Subcutaneous abdominal adipose tissue (tissue), 5 donors: ENCODE results near the gene CXCR4.
"Not testable (repeated sequence)": the region's sequence is repeated elsewhere in the genome, so short reads cannot be mapped to it uniquely, and the experiment has no call there.

Experiments
- H3K27ac ChIP-seq: one replicate; pipeline ENCODE4 v1.7.0; 2013; ENCODE audit warnings: low read depth, mild to moderate bottlenecking, inconsistent platforms, low read length, moderate library complexity
- H3K27me3 ChIP-seq, 5 donors: one replicate each; pipeline ENCODE4 v1.7.0; 2013; ENCODE audit warnings: low read length in 5 of 5, inconsistent platforms in 1 of 5; ENCODE audit not compliant: control insufficient read depth in 5 of 5, insufficient read depth in 4 of 5
- H3K36me3 ChIP-seq, 5 donors: one replicate each; pipeline ENCODE4 v1.7.0; 2013; ENCODE audit warnings: low read length in 5 of 5; ENCODE audit not compliant: control insufficient read depth in 5 of 5, insufficient read depth in 5 of 5
- H3K4me1 ChIP-seq, 5 donors: one replicate each; pipeline ENCODE4 v1.7.0; 2013; ENCODE audit warnings: low read length in 5 of 5, mild to moderate bottlenecking in 3 of 5, moderate library complexity in 1 of 5; ENCODE audit not compliant: control insufficient read depth in 5 of 5, insufficient read depth in 5 of 5
- H3K4me3 ChIP-seq, 5 donors: one replicate each; pipeline ENCODE4 v1.7.0; 2013; ENCODE audit warnings: low read length in 5 of 5, low read depth in 1 of 5
- H3K9ac ChIP-seq, 5 donors: one replicate each; pipeline ENCODE4 v1.7.0; 2013; ENCODE audit warnings: low read length in 5 of 5, mild to moderate bottlenecking in 4 of 5, moderate library complexity in 3 of 5
- H3K9me3 ChIP-seq, 5 donors: one replicate each; pipeline ENCODE4 v1.7.0; 2013; ENCODE audit warnings: low read length in 5 of 5; ENCODE audit not compliant: control insufficient read depth in 5 of 5
- donor health status: healthy.
- donor health status: healthy.
- donor health status: healthy.
- donor health status: healthy.
- donor health status: healthy.

CXCR4 gene

DNA sequence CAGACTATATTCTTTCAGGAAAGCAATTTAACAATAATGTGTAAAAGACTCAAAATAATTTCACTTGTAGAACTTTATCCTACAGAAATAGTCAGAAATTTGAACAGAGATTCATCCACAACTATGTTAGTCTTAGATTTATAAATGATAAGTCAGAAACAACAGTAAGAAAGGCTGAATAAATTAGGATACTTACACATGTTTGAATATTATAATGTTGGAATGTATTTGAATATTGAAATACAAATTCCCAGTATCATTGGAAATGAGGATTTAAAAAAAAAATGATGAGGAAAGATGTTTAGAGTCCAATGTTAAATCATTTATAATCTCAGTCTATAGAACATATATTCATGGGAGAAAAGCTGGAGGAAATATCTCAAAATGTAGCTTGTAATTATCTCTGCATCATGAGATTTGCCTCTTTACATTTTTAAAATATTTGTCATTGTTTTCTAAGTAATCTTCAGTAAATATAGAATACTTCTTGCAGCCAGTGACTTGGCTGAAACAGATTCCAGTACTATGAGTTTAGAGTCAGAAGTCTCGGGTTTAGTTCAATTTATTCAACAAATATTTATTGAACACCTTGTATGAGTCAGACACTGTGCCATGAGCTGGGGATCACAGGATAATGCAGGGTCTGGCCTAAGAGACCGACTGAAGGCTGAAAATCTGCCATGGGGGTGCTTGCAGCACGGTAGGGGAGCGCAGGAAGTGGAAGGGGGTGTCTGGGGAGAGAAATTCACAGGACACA lies 32.3 kb downstream of the CXCR4 start:
- Histone ChIP-seq H3K4me1 (no peaks in the 10 kb centered on the region), H3K27me3 (no peaks in the 10 kb centered on the region), H3K9ac (no peak overlapping the region), H3K4me3 (no peak overlapping the region), H3K36me3 (no peaks in the 10 kb centered on the region), H3K9me3 (no peaks in the 10 kb centered on the region), H3K27ac (no peak overlapping the region)

DNA sequence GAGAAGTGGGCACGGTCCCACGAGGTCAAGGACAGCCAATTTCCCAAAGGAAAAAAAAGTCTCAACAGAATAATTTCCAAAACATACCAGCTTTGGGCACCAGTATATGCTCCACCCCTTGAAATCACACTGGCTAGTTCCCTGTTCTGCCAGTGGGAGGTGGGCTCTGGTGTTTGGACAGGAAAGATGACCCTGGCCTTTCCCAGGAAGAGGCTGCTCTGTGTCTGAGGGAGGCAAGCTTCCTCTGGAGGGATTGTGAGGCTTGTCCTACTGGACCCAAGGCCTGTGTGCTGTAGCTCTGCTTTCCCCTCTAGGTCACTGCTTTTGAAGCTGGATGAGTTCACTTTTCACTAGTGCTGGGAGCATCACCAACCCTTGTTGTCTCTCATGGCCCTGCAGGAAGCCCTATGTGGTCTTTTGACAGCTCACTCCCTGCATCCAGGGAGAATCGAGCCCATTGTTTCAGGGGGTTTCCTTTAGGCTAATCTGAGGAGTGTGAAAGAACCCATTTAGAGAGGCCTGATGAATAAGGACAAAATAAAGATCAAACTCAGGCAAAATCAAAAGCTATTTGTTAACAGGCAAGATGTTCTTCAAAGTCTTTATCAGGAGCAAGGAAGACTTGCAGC lies 36.3 kb downstream of the CXCR4 start:
- Histone ChIP-seq H3K4me1 (no peaks in the 10 kb centered on the region), H3K27ac (no peak overlapping the region), H3K36me3 (no peaks in the 10 kb centered on the region), H3K4me3 (no peak overlapping the region), H3K27me3 (no peaks in the 10 kb centered on the region), H3K9ac (no peak overlapping the region), H3K9me3 (peaks cover 0 to 13% (median 0%) of the 10 kb centered on the region in 5 donors)

DNA sequence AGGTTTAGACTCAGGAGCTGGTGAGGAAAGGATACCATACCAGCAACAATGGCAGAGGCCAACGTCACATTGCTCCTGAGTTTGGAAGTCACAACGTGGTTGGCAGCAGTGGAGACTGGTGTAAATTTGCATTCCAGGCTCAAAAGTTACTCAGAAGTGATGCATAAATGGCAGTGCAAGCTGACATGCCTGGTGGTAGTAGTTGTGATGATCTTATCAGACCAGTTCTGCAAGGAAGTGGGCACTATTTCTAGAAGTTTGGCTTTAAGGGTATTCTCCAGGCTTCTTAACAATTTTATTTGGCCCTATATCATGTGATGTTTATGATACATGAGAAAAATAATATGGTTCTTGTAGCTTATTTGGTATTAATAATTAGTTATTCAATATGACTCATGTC lies 37.8 kb downstream of the CXCR4 start:
- Histone ChIP-seq H3K27ac (no peak overlapping the region), H3K36me3 (no peaks in the 10 kb centered on the region), H3K9me3 (peaks cover 0 to 13% (median 0%) of the 10 kb centered on the region in 5 donors), H3K4me1 (no peaks in the 10 kb centered on the region), H3K9ac (no peak overlapping the region), H3K4me3 (no peak overlapping the region), H3K27me3 (no peaks in the 10 kb centered on the region)

DNA sequence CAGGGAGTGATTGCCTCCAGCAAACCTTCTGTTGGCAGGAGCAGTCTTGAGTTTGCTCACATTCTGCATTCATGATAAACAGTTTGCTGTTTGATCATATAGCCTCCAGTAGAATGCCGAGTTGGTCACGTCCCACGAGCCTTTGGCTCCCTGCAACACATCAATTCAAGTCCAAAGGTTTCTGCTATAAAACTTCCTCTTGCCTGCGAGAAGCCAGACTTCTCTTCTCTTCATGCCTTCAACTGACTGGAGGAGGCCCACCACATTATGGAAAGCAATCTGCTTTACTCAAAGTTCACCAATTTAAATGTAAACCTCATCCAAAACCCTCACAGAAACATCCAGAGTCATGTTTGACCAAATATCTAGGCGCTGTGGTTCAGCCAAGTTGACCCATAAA lies 40.8 kb downstream of the CXCR4 start:
- H3K9me3 ChIP-seq = peaks cover 0 to 17% (median 3%) of the 10 kb centered on the region in 5 donors
- H3K4me1 ChIP-seq = no peaks in the 10 kb centered on the region
- no peaks in the 10 kb centered on the region for H3K27me3 ChIP-seq
- H3K4me3 ChIP-seq = no peak overlapping the region
- H3K27ac ChIP-seq = no peak overlapping the region
- H3K9ac ChIP-seq = no peak overlapping the region
- H3K36me3 ChIP-seq = no peaks in the 10 kb centered on the region

DNA sequence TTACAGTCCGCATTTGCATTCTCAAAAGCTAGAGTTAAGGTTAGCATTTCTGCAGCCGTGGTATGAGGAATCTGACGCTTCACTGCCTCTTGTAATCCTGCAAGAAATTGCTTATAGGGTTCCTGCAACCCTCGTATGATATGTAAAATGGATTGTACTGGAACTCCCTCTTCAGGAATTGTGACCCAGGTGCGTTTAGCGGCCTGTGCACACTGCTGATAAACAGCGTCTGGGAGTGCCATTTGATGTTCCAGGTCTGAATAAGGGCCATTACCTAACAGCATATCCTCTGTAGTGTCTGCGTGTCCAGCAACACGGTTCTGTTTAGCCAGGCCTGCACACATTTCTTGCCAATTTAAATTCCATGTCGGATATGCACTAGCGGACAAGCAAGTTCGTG lies 42.5 kb downstream of the CXCR4 start:
- Histone ChIP-seq H3K4me1 (no peaks in the 10 kb centered on the region), H3K9me3 (peaks cover 0 to 17% (median 3%) of the 10 kb centered on the region in 5 donors), H3K27ac (no peak overlapping the region), H3K27me3 (no peaks in the 10 kb centered on the region), H3K4me3 (no peak overlapping the region), H3K36me3 (no peaks in the 10 kb centered on the region), H3K9ac (no peak overlapping the region)

DNA sequence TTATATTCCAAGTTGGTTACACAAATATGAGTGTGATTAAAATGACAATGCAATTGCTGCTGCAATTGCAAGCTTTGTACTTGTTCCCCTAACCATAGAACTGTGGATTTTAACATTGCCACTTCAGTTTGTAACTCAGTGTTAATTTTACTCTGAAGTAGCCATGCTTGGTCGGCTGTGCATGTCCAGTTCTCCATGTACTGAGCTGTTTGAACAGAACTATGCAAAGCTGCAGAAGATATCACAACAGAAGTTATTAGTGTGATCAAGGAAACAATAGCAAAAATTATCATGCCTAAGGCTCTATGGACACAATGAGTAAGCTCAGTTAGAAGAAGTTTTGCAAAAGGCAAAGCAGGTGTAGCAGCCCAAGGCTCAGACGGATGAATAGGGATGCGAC lies 45.3 kb downstream of the CXCR4 start:
- Histone ChIP-seq H3K27ac (no peak overlapping the region), H3K9ac (no peak overlapping the region), H3K4me1 (no peaks in the 10 kb centered on the region), H3K4me3 (no peak overlapping the region), H3K9me3 (peaks cover 0 to 6% (median 0%) of the 10 kb centered on the region in 5 donors), H3K27me3 (no peaks in the 10 kb centered on the region), H3K36me3 (no peaks in the 10 kb centered on the region)

DNA sequence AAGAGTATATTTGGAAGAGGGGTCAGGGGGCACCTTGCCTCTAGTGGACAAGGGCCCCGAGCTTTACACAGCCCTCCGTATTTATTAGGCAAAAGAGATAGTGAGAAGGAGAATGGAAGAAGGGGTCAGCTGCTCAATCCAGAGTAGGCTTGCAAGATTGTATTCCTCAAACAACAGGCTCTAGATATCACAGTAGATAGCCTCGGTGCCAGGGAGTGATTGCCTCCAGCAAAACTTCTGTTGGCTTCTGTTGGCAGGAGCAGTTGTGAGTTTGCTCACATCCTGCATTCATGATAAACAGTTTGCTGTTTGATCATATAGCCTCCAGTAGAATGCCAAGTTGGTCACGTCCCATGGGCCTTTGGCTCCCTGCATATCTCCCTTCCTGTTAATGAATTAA lies 46.1 kb downstream of the CXCR4 start:
- H3K9ac ChIP-seq, H3K4me1 ChIP-seq, H3K4me3 ChIP-seq, H3K36me3 ChIP-seq, H3K27me3 ChIP-seq, H3K9me3 ChIP-seq, H3K27ac ChIP-seq: not testable (repeated sequence)

DNA sequence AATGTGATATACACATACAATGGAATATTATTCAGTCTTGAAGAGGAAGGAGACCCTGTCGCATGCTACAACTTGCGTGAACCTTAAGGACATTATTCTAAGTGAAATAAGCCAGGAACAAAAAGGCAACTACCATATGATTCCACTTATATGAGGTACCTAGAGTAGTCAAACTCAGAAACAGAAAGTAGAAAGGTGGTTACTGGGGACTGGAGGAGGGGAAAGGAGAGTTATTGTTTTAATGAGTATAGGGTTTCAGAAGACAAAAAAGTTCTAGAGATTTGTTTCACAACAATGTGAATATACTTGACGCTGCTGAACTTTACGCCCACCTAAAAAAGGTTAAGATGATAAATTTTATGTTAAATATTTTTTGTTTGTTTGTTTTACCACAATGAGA lies 47.0 kb downstream of the CXCR4 start:
- peaks cover 0 to 4% (median 0%) of the 10 kb centered on the region in 5 donors for H3K9me3 ChIP-seq
- H3K4me3 ChIP-seq = no peak overlapping the region
- H3K27ac ChIP-seq = no peak overlapping the region
- no peaks in the 10 kb centered on the region for H3K36me3 ChIP-seq
- H3K9ac ChIP-seq = no peak overlapping the region
- H3K27me3 ChIP-seq = no peaks in the 10 kb centered on the region
- H3K4me1 ChIP-seq = no peaks in the 10 kb centered on the region

DNA sequence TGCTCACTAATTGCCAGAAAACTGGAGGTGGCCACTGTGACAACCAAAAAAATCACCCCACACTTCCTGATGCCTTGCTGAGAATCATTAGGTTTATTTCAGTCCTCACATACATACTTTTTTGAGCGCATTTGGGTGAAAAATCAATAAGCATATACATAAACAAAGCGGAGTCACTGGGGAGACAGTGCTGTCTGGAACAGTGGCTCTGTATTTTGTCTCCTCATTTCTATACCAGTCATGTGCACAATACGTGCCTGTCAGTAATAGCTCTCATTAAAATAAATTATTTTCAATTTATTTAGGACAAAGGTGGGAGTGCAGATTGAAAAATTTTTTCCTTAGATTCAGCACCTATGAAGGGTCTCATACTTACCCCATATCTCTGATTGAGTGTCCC lies 48.2 kb downstream of the CXCR4 start:
- H3K9me3 ChIP-seq = peaks cover 0 to 4% (median 0%) of the 10 kb centered on the region in 5 donors
- H3K36me3 ChIP-seq = no peaks in the 10 kb centered on the region
- H3K4me3 ChIP-seq = no peak overlapping the region

DNA sequence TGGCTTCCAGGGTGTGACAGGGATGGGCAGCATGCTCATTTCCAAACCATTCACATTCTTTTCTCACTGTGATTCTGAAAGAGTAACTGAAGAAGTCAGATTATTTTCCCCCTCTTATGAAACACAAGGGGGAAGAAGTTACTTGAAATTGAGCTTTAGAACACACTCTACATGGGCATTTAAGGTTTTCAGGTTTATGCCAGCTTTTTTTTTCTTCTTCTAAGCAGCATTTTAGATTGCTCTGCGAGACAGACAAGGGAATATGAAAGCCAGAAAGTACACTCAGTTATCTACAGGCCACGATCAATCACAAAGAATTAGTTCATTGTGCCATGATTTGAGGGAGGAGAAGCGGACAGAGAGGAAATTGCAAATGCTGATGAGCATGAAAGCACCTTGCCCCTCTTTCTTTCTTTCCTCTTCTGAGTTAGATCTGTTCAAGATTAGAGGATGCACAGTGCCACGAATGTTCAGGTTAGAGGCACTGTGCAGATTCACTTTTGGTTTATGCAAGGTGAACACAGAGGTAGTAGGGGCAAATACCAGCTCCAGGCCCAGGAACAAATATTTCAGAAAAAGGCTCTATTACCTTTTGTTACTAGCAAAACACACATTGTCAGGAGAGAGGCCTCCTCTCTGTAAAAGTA lies 49.2 kb downstream of the CXCR4 start:
- Histone ChIP-seq H3K4me1 (no peaks in the 10 kb centered on the region), H3K27ac (no peak overlapping the region), H3K4me3 (no peak overlapping the region), H3K27me3 (no peaks in the 10 kb centered on the region), H3K9ac (no peak overlapping the region), H3K36me3 (no peaks in the 10 kb centered on the region), H3K9me3 (peaks cover 0 to 4% (median 0%) of the 10 kb centered on the region in 5 donors)

More for the DNA sequence above, 48.2 kb downstream of the CXCR4 start:
- H3K27ac ChIP-seq = no peak overlapping the region
- no peak overlapping the region for H3K9ac ChIP-seq
- H3K4me1 ChIP-seq = no peaks in the 10 kb centered on the region
- no peaks in the 10 kb centered on the region for H3K27me3 ChIP-seq
